ENCODE data around the gene CHCHD6.

CHCHD6 gene

DNA sequence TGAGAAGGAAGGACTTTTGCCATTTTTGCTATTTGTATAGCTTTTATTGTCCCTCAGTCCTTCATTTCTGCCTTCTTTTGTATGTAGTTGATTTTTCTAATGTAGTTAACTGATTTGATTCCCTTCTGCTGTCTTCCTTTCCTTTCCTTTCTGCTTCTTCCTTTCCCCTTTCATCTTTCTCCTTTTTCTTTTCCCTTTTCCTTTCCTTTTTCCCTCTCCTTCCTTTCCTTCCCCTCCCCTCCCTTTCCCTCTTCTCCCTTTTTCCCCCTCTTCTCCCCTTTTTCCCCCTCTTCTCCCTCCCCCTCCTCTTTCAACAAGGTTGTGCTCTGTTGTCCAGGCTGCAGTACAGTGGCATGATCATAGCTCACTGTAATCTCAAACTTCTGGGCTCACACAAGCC is 59.0 kb downstream of the CHCHD6 start:
- Histone ChIP-seq H2AFZ (ENCODE audit: low read depth, low read length) (no peak overlapping the region), H3K9me3 (ENCODE audit: low read length) (no peaks in the 10 kb centered on the region), H3K4me3 (ENCODE audit: low read length) (no peak overlapping the region), H3K4me1 (ENCODE audit: insufficient read depth, low read length) (no peaks in the 10 kb centered on the region), H3K27me3 (ENCODE audit: insufficient read depth, low read length) (no peaks in the 10 kb centered on the region), H3K36me3 (ENCODE audit: insufficient read depth, low read length) (peaks cover 4% of the 10 kb centered on the region)

DNA sequence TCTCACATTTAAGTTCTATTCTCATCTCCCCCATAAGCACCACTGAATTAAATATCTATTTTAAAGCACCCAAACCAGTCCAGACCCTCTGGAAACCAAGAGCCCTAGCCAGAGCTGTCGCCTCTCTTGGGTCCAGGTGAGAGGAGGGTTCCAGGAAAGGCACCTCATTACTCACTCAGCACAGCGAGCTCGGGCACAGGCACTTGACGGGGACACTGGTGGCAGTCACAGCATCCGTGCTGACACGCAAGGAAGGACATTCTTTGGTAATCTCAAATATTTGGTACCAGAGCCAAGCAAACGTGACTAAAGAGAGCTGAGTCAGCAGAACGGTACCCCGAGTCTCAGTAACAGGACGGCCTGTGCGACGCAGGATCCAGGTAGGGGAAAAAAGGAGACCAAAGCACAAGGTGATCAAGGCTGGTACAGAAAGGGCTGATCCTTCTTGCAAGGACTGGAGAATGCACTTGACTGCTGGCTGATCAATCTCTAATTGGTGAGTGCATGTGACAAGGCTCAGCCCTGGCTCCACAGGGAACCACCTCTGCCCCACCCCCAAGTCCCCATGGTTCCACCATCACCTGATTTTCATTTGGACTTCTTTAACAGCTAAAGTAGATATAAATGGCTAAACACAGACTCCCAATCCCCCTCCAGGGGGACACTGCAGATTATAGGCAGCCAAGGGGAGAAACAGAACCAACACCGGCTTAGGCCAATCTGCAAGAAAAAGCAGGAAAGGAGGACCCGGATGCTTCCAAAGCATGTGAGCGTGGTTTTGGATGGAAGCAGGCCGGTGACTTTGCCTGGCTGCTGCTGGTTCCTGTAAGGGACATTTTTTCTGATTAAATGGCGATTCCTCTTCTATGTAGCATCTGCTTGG is 61.4 kb downstream of the CHCHD6 start:
- Histone ChIP-seq H3K4me3 (ENCODE audit: low read length) (no peak overlapping the region), H3K36me3 (ENCODE audit: insufficient read depth, low read length) (peaks cover 4% of the 10 kb centered on the region), H3K4me1 (ENCODE audit: insufficient read depth, low read length) (no peaks in the 10 kb centered on the region), H2AFZ (ENCODE audit: low read depth, low read length) (no peak overlapping the region), H3K9me3 (ENCODE audit: low read length) (peaks cover 2% of the 10 kb centered on the region), H3K27me3 (ENCODE audit: insufficient read depth, low read length) (no peaks in the 10 kb centered on the region)

DNA sequence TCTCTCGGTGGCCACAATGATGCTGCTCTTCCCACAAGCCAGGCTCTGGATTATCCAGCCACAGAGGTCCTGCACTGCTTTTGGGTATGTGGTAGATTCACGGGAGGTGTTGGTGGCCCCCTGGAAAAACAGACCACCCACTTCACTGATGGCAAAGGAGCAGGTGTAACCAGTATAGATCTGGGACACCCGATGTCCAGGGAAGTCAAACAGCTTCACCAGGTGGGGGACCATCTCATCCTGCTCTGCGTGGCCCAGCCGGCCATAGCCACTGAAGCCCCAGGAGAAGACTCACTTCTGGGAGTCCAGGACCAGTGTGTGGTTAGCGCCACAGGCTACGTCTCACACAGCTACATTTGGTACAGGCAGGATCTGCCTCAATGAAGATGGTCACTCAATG is 62.6 kb downstream of the CHCHD6 start:
- no peak overlapping the region for H2AFZ ChIP-seq (ENCODE audit: low read depth, low read length)

DNA sequence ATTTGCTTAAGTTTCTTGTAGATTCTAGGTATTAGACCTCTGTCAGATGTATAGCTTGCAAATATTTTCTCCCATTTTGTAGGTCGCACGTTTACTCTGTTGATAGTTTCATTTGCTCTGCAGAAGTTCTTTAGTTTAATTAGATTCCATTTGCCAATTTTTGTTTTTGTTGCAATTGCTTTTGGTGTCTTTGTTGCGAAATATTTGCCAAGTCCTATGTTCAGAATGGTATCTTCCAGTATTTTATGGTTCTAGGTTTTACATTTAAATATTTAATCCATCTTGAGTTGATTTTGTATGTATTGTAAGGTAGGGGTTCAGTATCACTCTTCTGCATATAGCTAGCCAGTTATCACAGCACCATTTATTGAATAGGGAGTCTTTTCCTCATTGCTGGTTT is 64.9 kb downstream of the CHCHD6 start:
- H3K27me3 ChIP-seq (ENCODE audit: insufficient read depth, low read length), result no peaks in the 10 kb centered on the region

More for the DNA sequence above, 62.6 kb downstream of the CHCHD6 start:
- Histone ChIP-seq H3K4me3 (ENCODE audit: low read length) (no peak overlapping the region), H3K4me1 (ENCODE audit: insufficient read depth, low read length) (no peaks in the 10 kb centered on the region), H3K27me3 (ENCODE audit: insufficient read depth, low read length) (no peaks in the 10 kb centered on the region), H3K9me3 (ENCODE audit: low read length) (peaks cover 2% of the 10 kb centered on the region), H3K36me3 (ENCODE audit: insufficient read depth, low read length) (peaks cover 4% of the 10 kb centered on the region)

DNA sequence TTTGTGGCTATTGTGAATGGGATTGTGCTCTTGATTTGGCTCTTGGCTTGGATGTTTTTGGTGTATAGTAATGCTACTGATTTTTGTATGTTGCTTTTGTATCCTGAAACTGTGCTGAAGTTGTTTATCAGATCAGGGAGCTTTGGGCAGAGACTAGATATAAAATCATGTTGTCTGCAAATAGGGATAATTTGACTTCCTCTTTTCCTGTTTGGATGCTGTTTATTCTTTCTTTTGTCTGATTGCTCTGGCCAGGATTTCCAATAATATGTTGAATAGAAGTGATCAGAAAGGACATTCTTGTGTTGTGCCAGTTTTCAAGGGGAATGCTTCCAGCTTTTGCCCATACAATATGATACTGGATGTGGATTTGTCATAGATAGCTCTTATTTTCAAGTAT is 66.1 kb downstream of the CHCHD6 start:
- Histone ChIP-seq H3K36me3 (ENCODE audit: insufficient read depth, low read length) (peaks cover 4% of the 10 kb centered on the region), H3K4me1 (ENCODE audit: insufficient read depth, low read length) (no peaks in the 10 kb centered on the region), H3K9me3 (ENCODE audit: low read length) (peaks cover 2% of the 10 kb centered on the region), H3K27me3 (ENCODE audit: insufficient read depth, low read length) (no peaks in the 10 kb centered on the region), H2AFZ (ENCODE audit: low read depth, low read length) (no peak overlapping the region), H3K4me3 (ENCODE audit: low read length) (no peak overlapping the region)

More for the DNA sequence above, 64.9 kb downstream of the CHCHD6 start:
- no peak overlapping the region for H3K4me3 ChIP-seq (ENCODE audit: low read length)
- no peaks in the 10 kb centered on the region for H3K4me1 ChIP-seq (ENCODE audit: insufficient read depth, low read length)
- H3K9me3 ChIP-seq (ENCODE audit: low read length), result peaks cover 2% of the 10 kb centered on the region
- H2AFZ ChIP-seq (ENCODE audit: low read depth, low read length), result no peak overlapping the region
- H3K36me3 ChIP-seq (ENCODE audit: insufficient read depth, low read length), result peaks cover 4% of the 10 kb centered on the region

DNA sequence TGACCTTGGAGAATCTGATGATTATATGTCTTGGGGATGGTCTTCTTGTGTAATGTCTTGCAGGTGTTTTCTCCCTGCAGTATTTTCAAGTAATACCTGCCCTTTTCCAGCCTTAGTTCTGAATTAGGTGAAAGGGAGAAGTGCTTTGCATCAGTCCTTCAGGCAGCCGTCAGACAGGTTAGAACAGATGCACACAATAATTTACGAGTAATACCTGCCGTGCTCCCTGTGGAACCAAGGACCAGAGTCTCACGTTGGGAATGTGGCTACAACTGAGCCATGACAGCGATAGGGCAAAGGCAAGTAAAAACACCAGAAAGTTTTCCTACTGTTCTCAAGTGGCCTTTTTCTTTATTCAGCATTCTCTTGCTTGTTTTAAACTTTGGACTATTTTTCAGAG is 69.1 kb downstream of the CHCHD6 start:
- Histone ChIP-seq H3K36me3 (ENCODE audit: insufficient read depth, low read length) (no peaks in the 10 kb centered on the region), H3K4me3 (ENCODE audit: low read length) (no peak overlapping the region), H3K4me1 (ENCODE audit: insufficient read depth, low read length) (no peaks in the 10 kb centered on the region), H3K27me3 (ENCODE audit: insufficient read depth, low read length) (no peaks in the 10 kb centered on the region), H2AFZ (ENCODE audit: low read depth, low read length) (no peak overlapping the region), H3K9me3 (ENCODE audit: low read length) (peaks cover 2% of the 10 kb centered on the region)

DNA sequence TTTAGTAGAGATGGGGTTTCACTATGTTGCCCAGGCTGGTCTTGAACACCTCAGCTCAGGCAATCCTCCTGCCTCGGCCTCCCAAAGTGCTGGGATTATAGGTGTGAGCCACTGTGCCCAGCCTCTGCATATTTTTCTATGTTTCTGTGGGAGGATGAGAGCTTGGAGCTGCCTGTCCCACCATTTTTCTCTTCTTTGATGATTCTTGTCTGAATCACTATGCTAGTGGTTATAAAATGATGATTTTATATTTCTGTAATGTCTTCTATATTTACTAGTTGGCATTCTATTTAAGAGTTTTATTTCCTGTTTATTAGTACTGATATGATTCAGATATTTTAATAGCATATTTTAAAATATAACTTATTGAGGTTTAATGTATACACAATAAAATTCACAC is 69.7 kb downstream of the CHCHD6 start:
- Histone ChIP-seq H3K9me3 (ENCODE audit: low read length) (peaks cover 2% of the 10 kb centered on the region), H3K4me1 (ENCODE audit: insufficient read depth, low read length) (no peaks in the 10 kb centered on the region), H3K4me3 (ENCODE audit: low read length) (no peak overlapping the region), H2AFZ (ENCODE audit: low read depth, low read length) (no peak overlapping the region), H3K36me3 (ENCODE audit: insufficient read depth, low read length) (no peaks in the 10 kb centered on the region), H3K27me3 (ENCODE audit: insufficient read depth, low read length) (no peaks in the 10 kb centered on the region)

DNA sequence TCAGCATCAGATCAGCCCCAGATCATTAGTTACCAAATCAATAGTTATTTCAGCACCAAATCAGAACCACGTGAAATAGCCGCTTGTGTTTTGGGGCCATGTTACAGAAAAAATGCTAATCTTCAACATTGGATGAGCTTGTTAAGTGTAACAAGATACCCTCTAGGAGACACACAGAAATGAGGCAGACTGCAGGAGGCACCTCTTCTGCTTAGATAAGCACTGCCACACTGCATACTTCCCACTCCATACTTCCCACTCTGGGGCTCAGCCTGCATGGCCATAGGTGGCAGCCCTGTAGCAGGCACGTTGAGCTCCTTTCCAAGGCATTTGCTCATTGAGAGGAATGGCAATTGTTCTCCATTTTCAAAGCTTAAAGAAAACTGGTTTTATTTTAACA is 73.3 kb downstream of the CHCHD6 start:
- no peak overlapping the region for H2AFZ ChIP-seq (ENCODE audit: low read depth, low read length)
- no peaks in the 10 kb centered on the region for H3K9me3 ChIP-seq (ENCODE audit: low read length)
- H3K27me3 ChIP-seq (ENCODE audit: insufficient read depth, low read length), result no peaks in the 10 kb centered on the region
- no peaks in the 10 kb centered on the region for H3K36me3 ChIP-seq (ENCODE audit: insufficient read depth, low read length)
- H3K4me1 ChIP-seq (ENCODE audit: insufficient read depth, low read length), result no peaks in the 10 kb centered on the region
- no peak overlapping the region for H3K4me3 ChIP-seq (ENCODE audit: low read length)

DNA sequence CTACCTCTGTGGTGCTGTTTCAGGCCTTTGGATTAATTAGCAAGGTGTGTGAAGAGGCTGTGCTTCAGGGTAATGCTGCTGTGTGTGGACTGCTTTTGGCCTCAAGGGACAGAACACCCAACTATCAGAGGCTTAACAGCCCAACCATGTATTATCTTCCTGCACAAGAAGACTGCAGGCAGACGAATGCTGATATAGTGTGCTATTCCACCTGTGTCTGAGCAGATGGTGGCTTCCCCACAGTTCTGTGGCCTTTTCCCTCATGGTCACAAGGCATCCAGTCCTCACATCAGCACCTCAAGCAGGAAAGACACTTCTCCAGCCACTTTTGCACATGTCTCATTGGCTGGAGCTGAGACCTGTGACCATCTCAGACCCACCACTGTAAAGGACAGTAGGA is 76.6 kb downstream of the CHCHD6 start:
- H2AFZ ChIP-seq (ENCODE audit: low read depth, low read length), result no peak overlapping the region
- H3K4me1 ChIP-seq (ENCODE audit: insufficient read depth, low read length), result peaks cover 13% of the 10 kb centered on the region

DNA sequence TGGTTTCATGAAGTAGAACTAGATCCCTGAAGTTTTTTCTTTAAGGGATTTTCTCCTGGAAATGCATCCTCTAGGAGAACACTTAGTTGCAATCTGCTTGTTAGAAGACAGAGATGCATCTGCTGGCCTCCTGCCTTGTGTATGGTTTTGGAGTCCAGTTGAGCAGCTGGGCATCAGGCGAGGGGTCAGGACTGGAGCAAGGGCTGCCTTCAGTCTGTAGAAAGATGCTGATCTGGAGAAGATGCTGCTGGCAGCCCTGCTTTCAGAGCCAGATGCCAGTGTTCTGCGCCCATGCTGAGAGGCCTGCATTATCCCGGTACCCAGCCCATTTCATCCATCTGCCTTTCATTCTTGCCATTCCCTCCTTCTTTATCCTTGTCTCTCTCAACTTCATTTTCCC is 77.4 kb downstream of the CHCHD6 start:
- Histone ChIP-seq H3K36me3 (ENCODE audit: insufficient read depth, low read length) (no peaks in the 10 kb centered on the region), H2AFZ (ENCODE audit: low read depth, low read length) (no peak overlapping the region), H3K4me1 (ENCODE audit: insufficient read depth, low read length) (peaks cover 13% of the 10 kb centered on the region), H3K9me3 (ENCODE audit: low read length) (no peaks in the 10 kb centered on the region), H3K27me3 (ENCODE audit: insufficient read depth, low read length) (no peaks in the 10 kb centered on the region), H3K4me3 (ENCODE audit: low read length) (no peak overlapping the region)

More for the DNA sequence above, 76.6 kb downstream of the CHCHD6 start:
- no peaks in the 10 kb centered on the region for H3K9me3 ChIP-seq (ENCODE audit: low read length)
- H3K36me3 ChIP-seq (ENCODE audit: insufficient read depth, low read length), result no peaks in the 10 kb centered on the region
- H3K4me3 ChIP-seq (ENCODE audit: low read length), result no peak overlapping the region
- no peaks in the 10 kb centered on the region for H3K27me3 ChIP-seq (ENCODE audit: insufficient read depth, low read length)

DNA sequence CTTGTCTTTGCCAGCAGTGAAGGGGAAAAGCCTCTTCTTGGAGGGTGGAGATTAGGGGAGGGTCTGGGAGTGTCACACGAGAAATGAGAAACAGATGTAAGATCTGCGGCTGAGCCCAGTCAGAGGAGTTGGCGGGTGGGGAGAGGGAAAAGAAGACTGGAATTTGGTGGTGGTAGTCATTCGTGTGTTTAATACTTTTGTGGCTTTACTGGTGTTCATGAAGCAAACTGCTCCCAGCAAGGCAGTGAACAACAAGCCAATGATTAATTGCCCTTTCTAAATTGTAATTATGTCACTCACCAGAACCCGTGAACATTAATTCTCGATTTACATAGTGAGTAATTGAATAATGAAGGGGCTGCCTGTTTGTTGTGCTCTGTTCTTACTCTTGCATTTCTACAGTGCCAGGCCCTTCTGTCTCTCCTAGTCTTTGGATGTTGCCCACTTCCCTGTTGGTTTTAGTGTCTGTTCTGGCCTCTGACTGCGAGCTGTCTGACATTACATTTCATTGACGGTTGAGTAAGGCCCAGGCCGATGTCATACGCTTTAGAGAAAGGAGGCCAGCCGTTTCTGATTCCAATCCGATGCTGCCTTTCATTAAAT is 78.0 kb downstream of the CHCHD6 start:
- Histone ChIP-seq H3K9me3 (ENCODE audit: low read length) (no peaks in the 10 kb centered on the region), H3K27me3 (ENCODE audit: insufficient read depth, low read length) (no peaks in the 10 kb centered on the region), H3K4me1 (ENCODE audit: insufficient read depth, low read length) (peaks cover 13% of the 10 kb centered on the region), H2AFZ (ENCODE audit: low read depth, low read length) (no peak overlapping the region), H3K4me3 (ENCODE audit: low read length) (no peak overlapping the region), H3K36me3 (ENCODE audit: insufficient read depth, low read length) (no peaks in the 10 kb centered on the region)

DNA sequence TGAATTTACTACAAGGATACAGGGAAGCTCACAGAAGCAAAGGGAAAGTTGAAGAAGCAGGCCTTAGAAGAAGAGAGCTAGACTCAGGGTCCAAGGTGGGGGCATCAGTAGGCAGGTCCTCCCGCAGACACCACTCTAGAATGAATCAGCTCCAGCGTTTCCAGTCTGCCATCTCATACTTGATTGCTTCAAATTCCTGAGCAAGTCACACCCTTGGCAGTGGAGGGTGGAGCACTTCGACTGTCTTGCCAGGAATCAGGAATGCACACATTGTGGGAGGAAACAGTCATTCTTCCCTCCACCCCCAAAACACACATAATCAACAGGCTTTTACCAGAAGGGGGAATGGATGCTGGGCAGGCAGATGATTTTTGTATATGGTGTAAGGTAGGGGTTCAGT is 78.5 kb downstream of the CHCHD6 start:
- Histone ChIP-seq H3K4me1 (ENCODE audit: insufficient read depth, low read length) (peaks cover 13% of the 10 kb centered on the region), H3K4me3 (ENCODE audit: low read length) (no peak overlapping the region), H3K9me3 (ENCODE audit: low read length) (no peaks in the 10 kb centered on the region), H3K27me3 (ENCODE audit: insufficient read depth, low read length) (no peaks in the 10 kb centered on the region), H2AFZ (ENCODE audit: low read depth, low read length) (no peak overlapping the region), H3K36me3 (ENCODE audit: insufficient read depth, low read length) (no peaks in the 10 kb centered on the region)

DNA sequence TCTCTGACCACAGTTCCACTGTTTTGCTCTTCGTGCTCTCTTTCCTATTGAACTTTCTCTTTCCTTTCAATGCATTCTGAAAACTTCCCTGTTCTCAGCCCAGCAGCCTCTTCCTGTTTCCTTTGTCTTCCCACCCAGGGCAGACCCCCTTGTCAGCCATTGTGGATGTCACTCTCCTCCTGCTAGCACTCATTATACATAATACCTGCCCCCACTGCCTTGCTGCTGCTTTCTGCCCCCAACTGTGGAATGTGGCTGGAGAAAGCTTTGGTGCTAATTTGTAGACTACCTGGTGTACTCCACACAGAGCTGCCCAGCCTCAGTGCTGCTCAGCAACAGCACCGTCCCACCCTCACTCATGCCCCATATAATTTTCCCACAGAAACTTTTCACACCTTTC is 80.2 kb downstream of the CHCHD6 start:
- Histone ChIP-seq H2AFZ (ENCODE audit: low read depth, low read length) (no peak overlapping the region), H3K27me3 (ENCODE audit: insufficient read depth, low read length) (no peaks in the 10 kb centered on the region), H3K36me3 (ENCODE audit: insufficient read depth, low read length) (no peaks in the 10 kb centered on the region), H3K4me3 (ENCODE audit: low read length) (no peak overlapping the region), H3K9me3 (ENCODE audit: low read length) (no peaks in the 10 kb centered on the region), H3K4me1 (ENCODE audit: insufficient read depth, low read length) (peaks cover 13% of the 10 kb centered on the region)

All from neuron (in vitro differentiated cells).